IPS-20b (cell line): ENCODE data around the gene SPAAR.

ENCODE experiments used
- H3K27ac ChIP-seq: one replicate; pipeline ENCODE4 v1.5.1; 2013; ENCODE audit warnings: low read length
- H3K27me3 ChIP-seq: 2 replicates; pipeline ENCODE4 v1.6.1; 2013; ENCODE audit warnings: mild to moderate bottlenecking, low read length, inconsistent platforms; ENCODE audit not compliant: insufficient read depth
- H3K36me3 ChIP-seq: 2 replicates; pipeline ENCODE4 v1.6.1; 2013; ENCODE audit warnings: low read depth, mild to moderate bottlenecking, inconsistent platforms, low read length, moderate library complexity; ENCODE audit not compliant: insufficient read depth
- H3K4me1 ChIP-seq: 2 replicates; pipeline ENCODE4 v1.6.1; 2013; ENCODE audit warnings: mild to moderate bottlenecking, control low read depth, inconsistent platforms, low read length, moderate library complexity; ENCODE audit not compliant: insufficient read depth
- H3K4me3 ChIP-seq: 2 replicates; pipeline ENCODE4 v1.5.1; 2013; ENCODE audit warnings: mild to moderate bottlenecking, low read length, inconsistent platforms
- H3K9ac ChIP-seq: 2 replicates; pipeline ENCODE4 v1.6.1; 2013; ENCODE audit warnings: low read depth, mild to moderate bottlenecking, inconsistent platforms, low read length, moderate library complexity
- H3K9me3 ChIP-seq: 2 replicates; pipeline ENCODE4 v1.6.1; 2013; ENCODE audit warnings: mild to moderate bottlenecking, low read depth, low read length, inconsistent platforms; ENCODE audit not compliant: insufficient read depth

The SPAAR gene

DNA sequence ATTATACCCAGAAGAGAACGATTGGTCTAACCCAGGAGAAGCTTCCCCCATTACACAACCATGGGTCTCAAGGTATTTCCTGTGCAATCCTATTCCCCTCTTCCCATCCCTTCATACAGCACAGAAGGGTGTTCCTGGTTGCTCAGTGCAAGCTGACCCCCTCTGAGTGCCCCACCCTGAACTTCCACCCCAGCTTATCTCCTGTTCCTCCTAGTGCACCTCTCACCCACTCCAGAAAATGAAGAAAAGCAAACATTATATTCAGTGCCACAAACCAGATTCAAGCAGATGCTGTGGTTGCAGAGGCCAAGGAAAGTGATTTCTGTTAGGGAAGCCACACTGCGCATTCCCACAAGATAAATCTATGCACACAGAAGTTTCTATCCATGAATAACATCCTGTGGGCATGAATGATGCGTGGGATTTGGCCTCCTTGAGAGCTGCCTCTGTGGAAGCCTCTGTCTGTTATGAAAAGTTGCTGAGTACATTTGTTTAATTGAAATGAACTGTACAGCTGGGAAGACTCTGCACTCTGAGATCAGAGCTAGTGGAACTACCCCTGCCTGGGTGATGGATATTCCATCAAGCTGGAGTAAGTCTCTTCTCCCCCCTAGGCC lies 50.9 kb downstream of the SPAAR start:
- H3K36me3 ChIP-seq = no peaks in the 10 kb centered on the region

More for the DNA sequence above, 50.9 kb downstream of the SPAAR start:
- Histone ChIP-seq H3K4me3 (no peak overlapping the region), H3K9me3 (no peaks in the 10 kb centered on the region), H3K9ac (no peak overlapping the region), H3K27ac (no peak overlapping the region), H3K4me1 (no peaks in the 10 kb centered on the region), H3K27me3 (peaks cover 14% of the 10 kb centered on the region; the same call in 1 of the 2 replicates)
